GM18861 (cell line): Measurements from ENCODE around the gene ZNF275.
"Not testable (repeated sequence)": the region's sequence is repeated elsewhere in the genome, so short reads cannot be mapped to it uniquely, and the experiment has no call there.

Experiments
- ATAC-seq: cut with Tn5 transposase; IDR thresholded peaks from one replicate; pipeline ENCODE4 v1.9.1; 2021; ENCODE audit not compliant: unreplicated experiment

Gene ZNF275

GRCh38 chrX:153318811-153319210, 15.1 kb upstream of the ZNF275 start:
- no peak for ATAC-seq

GRCh38 chrX:153319295-153320046, 14.5 kb upstream of the ZNF275 start:
- ATAC-seq: no peak

GRCh38 chrX:153320047-153320443, 13.9 kb upstream of the ZNF275 start:
- not testable (repeated sequence) for ATAC-seq

GRCh38 chrX:153320555-153321184, 13.3 kb upstream of the ZNF275 start:
- no peak for ATAC-seq

- ATAC-seq: no peak
Observed at GRCh38 chrX:153321381-153322124, 12.4 kb upstream of the ZNF275 start, which contains the start of gene PNMA6F. Gene PNMA6F, minus strand, starts transcription at chrX:153321767. Its CDS starts 1,093 bp downstream, at chrX:153320674.

- no peak for ATAC-seq
Observed at GRCh38 chrX:153327561-153327960, 6.4 kb upstream of the ZNF275 start.

- ATAC-seq: no peak
Observed at GRCh38 chrX:153333266-153333665, 687 bp upstream of the ZNF275 start.

GRCh38 chrX:153334654-153335295, 822 bp downstream of the ZNF275 start:
- no peak for ATAC-seq

- peak; percentile 40 for ATAC-seq
Observed at GRCh38 chrX:153336121-153336894, 2.4 kb downstream of the ZNF275 start.

- no peak for ATAC-seq
Observed at GRCh38 chrX:153336988-153337387, 3.0 kb downstream of the ZNF275 start.

GRCh38 chrX:153338836-153339235, 4.9 kb downstream of the ZNF275 start:
- no peak for ATAC-seq

GRCh38 chrX:153339662-153340061, 5.7 kb downstream of the ZNF275 start:
- ATAC-seq: no peak

GRCh38 chrX:153340111-153340510, 6.2 kb downstream of the ZNF275 start:
- ATAC-seq: no peak

- no peak for ATAC-seq
Observed at GRCh38 chrX:153342762-153343558, 9.0 kb downstream of the ZNF275 start.

- ATAC-seq: no peak
Observed at GRCh38 chrX:153343674-153344073, 9.7 kb downstream of the ZNF275 start.

- no peak for ATAC-seq
Observed at GRCh38 chrX:153347530-153347929, 13.6 kb downstream of the ZNF275 start.

- no peak for ATAC-seq
Observed at GRCh38 chrX:153348421-153348820, 14.5 kb downstream of the ZNF275 start.

- no peak for ATAC-seq
Observed at GRCh38 chrX:153349952-153350351, 16.0 kb downstream of the ZNF275 start.

GRCh38 chrX:153351981-153352380, 18.0 kb downstream of the ZNF275 start:
- ATAC-seq: no peak

- ATAC-seq: no peak
Observed at GRCh38 chrX:153352858-153353257, 18.9 kb downstream of the ZNF275 start.
